ENCODE data around the gene SAMSN1.

GRCh38 chr21:14484188-14485009, 61.7 kb downstream of the SAMSN1 start:
- no peak for TF ChIP-seq CTCF (IDR thresholded peaks at IDR 0.05 in 4 of 5, conservative IDR thresholded peaks at IDR 0.05 in 1 of 5)
- no peak for TF ChIP-seq POLR2A (IDR thresholded peaks at IDR 0.05)
